CD4-positive, alpha-beta T cell (primary cell): Measurements from ENCODE around the gene NELFB. TPM values are rescaled to one million over a fixed set of nuclear protein-coding genes. Genes with fewer than 3 reads are reported as not detected.

Source experiments
- ATAC-seq: fragments of 200-7000 bp; cut with Tn5 transposase; one replicate; pipeline ENCODE4 v1.10.0; 2022; ENCODE audit warnings: mild to moderate bottlenecking; ENCODE audit not compliant: poor library complexity
- CTCF ChIA-PET: fragments of 350-600 bp; sonication (Branson Sonifier 250); formaldehyde crosslinking; loops from one replicate; lab custom pipeline; 2021; ENCODE audit warnings: antibody characterized with exemption, inconsistent platforms; lab: Charles Lee
- POLR2A ChIA-PET: fragments of 350-600 bp; sonication (Branson Sonifier 250); formaldehyde crosslinking; loops from one replicate; lab custom pipeline; 2021; ENCODE audit warnings: antibody characterized with exemption, inconsistent platforms; lab: Charles Lee
- DNase-seq, 14 experiments: peaks; one replicate each; pipeline ENCODE4 v3.0.0-alpha.2; 2013 to 2020; ENCODE audit warnings: mixed read lengths in 2 of 14
- H3K27ac ChIP-seq, 2 donors: one replicate each; pipeline versions ENCODE4 v1.5.1 to v1.7.0; 2013; ENCODE audit warnings: low read length in 2 of 2, low read depth in 1 of 2, mild to moderate bottlenecking in 1 of 2
- H3K27me3 ChIP-seq, 2 experiments: 1 replicate in 1 of 2; 2 replicates in 1 of 2; pipeline versions ENCODE4 v1.6.1 to v1.7.0; 2013; ENCODE audit warnings: low read length in 2 of 2, control low read depth in 1 of 2, mild to moderate bottlenecking in 1 of 2, moderate library complexity in 1 of 2; ENCODE audit not compliant: insufficient read depth in 2 of 2, control insufficient read depth in 1 of 2
- H3K36me3 ChIP-seq: one replicate; pipeline ENCODE4 v1.6.1; 2013; ENCODE audit warnings: low read length, control low read depth; ENCODE audit not compliant: insufficient read depth
- H3K4me1 ChIP-seq: one replicate; pipeline ENCODE4 v1.6.1; 2013; ENCODE audit warnings: low read length, control low read depth; ENCODE audit not compliant: insufficient read depth
- H3K4me3 ChIP-seq: one replicate; pipeline ENCODE4 v1.5.1; 2013; ENCODE audit warnings: mild to moderate bottlenecking, low read length, moderate library complexity
- H3K9me3 ChIP-seq, 2 experiments: 1 replicate in 1 of 2; 2 replicates in 1 of 2; pipeline versions ENCODE4 v1.6.1 to v1.7.0; 2013; ENCODE audit warnings: low read length in 2 of 2, mild to moderate bottlenecking in 2 of 2, control low read depth in 1 of 2, moderate library complexity in 1 of 2; ENCODE audit not compliant: control insufficient read depth in 1 of 2, insufficient read depth in 1 of 2
- H3K27ac Mint-ChIP-seq: one replicate; pipeline ENCODE4 v1.8.0; 2020; ENCODE audit warnings: mixed read lengths
- H3K27me3 Mint-ChIP-seq: one replicate; pipeline ENCODE4 v1.8.0; 2021; ENCODE audit warnings: mixed read lengths
- H3K36me3 Mint-ChIP-seq: one replicate; pipeline ENCODE4 v1.8.0; 2021; ENCODE audit warnings: low read depth, mixed read lengths
- H3K4me1 Mint-ChIP-seq: one replicate; pipeline ENCODE4 v1.8.0; 2021; ENCODE audit warnings: low read depth, mixed read lengths
- H3K4me3 Mint-ChIP-seq: one replicate; pipeline ENCODE4 v1.8.0; 2020; ENCODE audit warnings: mild to moderate bottlenecking, mixed read lengths
- H3K9me3 Mint-ChIP-seq: one replicate; pipeline ENCODE4 v1.8.0; 2020; ENCODE audit warnings: mixed read lengths
- CTCF ChIP-seq: fragments of 200-600 bp; IDR thresholded peaks from one replicate; pipeline ENCODE4 v1.8.0; 2022; ENCODE audit warnings: antibody characterized with exemption, mild to moderate bottlenecking
- intact Hi-C, 2 experiments: fragments of 100-400 bp; cut with DNase I in 1 of 2; cut with micrococcal nuclease in 1 of 2; formaldehyde crosslinking; loops; one replicate each; pipeline versions ENCODE4 v1.15.1 to v1.9.0; 2023 to 2025; cut with DNase I, micrococcal nuclease
- total RNA-seq, 174 experiments: library from RNA in 2 of 174; stranded (reverse) in 2 of 174; gene quantifications; one replicate each; pipeline ENCODE4 v1.2.3 and lab custom pipeline; 2021 to 2026

Gene NELFB
- total RNA-seq, 2 experiments from 2014 or later, result 20.7 to 21.2 TPM

DNA sequence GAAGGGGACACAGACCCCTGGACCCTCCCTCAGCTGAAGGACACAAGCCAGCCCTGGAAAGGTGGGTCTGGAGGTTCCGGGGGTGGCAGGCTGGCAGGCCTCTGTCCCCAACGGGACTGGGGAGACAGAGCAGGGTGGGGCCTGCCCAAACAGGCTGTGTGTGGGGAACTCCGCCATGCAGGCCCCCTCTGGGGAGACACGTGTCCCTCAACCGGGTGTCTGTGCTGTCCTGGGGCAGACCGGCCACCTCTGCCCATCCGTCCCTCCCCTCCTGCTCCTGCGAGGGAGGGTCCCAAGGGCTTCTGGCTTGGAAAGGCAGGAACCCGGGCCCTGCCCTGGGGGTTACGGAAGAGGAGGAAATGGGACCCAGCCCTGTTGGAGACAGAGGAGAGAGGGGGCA lies 23.0 kb upstream of the NELFB start:
- Histone ChIP-seq H3K27me3 (peaks cover 3 to 16% of the 10 kb centered on the region in 2 experiments), H3K9me3 (peaks cover 0 to 10% of the 10 kb centered on the region in 2 experiments), H3K4me3 (no peak overlapping the region), H3K36me3 (no peaks in the 10 kb centered on the region), H3K4me1 (peaks cover 21% of the 10 kb centered on the region), H3K27ac (no peak overlapping the region)
- POLR2A ChIA-PET, result no interaction called here
- TF ChIP-seq CTCF, result no peak
- Mint-ChIP-seq H3K27me3 (peaks cover 11% of the 10 kb centered on the region), H3K9me3 (no peaks in the 10 kb centered on the region), H3K27ac (no peak overlapping the region), H3K4me1 (peaks cover 5% of the 10 kb centered on the region), H3K36me3 (no peaks in the 10 kb centered on the region), H3K4me3 (no peak overlapping the region)
- intact Hi-C loops, result no loop called here
- CTCF ChIA-PET, result no interaction called here
- ATAC-seq, result no peak
- no peak for DNase-seq

DNA sequence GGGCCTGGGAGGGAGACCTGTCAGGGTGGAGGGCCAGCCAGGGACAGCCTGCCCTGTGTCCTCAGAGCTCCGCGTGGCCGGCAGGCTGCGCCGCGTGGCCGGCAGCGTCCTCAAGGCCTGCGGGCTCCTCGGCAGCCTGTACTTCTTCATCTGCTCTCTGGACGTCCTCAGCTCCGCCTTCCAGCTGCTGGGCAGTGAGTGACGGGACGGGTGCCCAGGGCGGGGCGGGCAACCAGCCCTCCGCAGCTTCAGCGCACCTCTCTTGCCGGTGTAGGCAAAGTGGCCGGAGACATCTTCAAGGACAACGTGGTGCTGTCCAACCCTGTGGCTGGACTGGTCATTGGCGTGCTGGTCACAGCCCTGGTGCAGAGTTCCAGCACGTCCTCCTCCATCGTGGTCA lies 22.6 kb upstream of the NELFB start:
- DNase-seq (no peak), ATAC-seq (no peak)
- Mint-ChIP-seq H3K27me3 (peaks cover 9% of the 10 kb centered on the region), H3K4me1 (peaks cover 3% of the 10 kb centered on the region), H3K36me3 (no peaks in the 10 kb centered on the region), H3K27ac (no peak overlapping the region), H3K9me3 (no peaks in the 10 kb centered on the region), H3K4me3 (no peak overlapping the region)
- H3K4me1 ChIP-seq, result peaks cover 21% of the 10 kb centered on the region
- intact Hi-C loops, result no loop called here
- no peaks in the 10 kb centered on the region for H3K36me3 ChIP-seq
- TF ChIP-seq CTCF, result no peak
- H3K9me3 ChIP-seq, result peaks cover 0 to 10% of the 10 kb centered on the region in 2 experiments
- ChIA-PET CTCF (no interaction called here), POLR2A (no interaction called here)
- no peak overlapping the region for H3K4me3 ChIP-seq
- no peak overlapping the region for H3K27ac ChIP-seq
- peaks cover 3 to 16% of the 10 kb centered on the region in 2 experiments for H3K27me3 ChIP-seq

DNA sequence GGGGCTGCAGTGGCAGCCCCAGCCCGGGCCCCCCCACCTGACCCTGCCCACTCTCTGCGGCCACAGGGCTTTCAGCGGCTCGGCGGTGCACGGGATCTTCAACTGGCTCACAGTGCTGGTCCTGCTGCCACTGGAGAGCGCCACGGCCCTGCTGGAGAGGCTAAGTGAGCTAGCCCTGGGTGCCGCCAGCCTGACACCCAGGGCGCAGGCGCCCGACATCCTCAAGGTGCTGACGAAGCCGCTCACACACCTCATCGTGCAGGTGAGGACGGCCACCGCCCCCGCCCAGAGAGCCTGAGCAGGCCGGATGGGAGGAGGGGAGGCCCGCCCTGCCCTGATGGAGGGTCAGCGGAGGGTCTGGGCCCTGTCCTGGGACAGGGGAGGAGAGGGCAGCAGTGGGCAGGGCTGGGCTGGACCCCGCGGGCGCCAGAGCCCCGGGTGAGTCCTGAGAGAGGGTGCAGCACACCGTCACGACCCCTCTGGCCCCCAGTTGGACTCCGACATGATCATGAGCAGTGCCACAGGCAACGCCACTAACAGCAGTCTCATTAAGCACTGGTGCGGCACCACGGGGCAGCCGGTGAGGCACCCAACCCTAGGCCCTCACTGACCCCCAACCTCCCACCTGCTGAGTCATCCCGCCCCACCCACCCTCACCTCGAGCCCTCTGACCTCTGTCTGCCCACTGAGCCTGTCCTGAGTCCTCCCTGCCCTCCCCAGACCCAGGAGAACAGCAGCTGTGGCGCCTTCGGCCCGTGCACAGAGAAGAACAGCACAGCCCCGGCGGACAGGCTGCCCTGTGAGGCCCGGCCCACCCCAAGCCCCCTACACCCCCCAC lies 21.8 kb upstream of the NELFB start:
- Mint-ChIP-seq H3K27ac (no peak overlapping the region), H3K9me3 (no peaks in the 10 kb centered on the region), H3K4me1 (no peaks in the 10 kb centered on the region), H3K4me3 (no peak overlapping the region), H3K36me3 (no peaks in the 10 kb centered on the region), H3K27me3 (peaks cover 6% of the 10 kb centered on the region)
- CTCF ChIA-PET, result no interaction called here
- Histone ChIP-seq H3K27ac (no peak overlapping the region), H3K36me3 (no peaks in the 10 kb centered on the region), H3K9me3 (peaks cover 0 to 10% of the 10 kb centered on the region in 2 experiments), H3K4me1 (peaks cover 26% of the 10 kb centered on the region), H3K4me3 (no peak overlapping the region), H3K27me3 (peaks cover 3 to 13% of the 10 kb centered on the region in 2 experiments)
- POLR2A ChIA-PET, result no interaction called here
- intact Hi-C loops, result no loop called here
- ATAC-seq (no peak), DNase-seq (no peak)
- no peak for TF ChIP-seq CTCF
